ENCODE measurements around the gene CEBPB.

CEBPB gene

GRCh38 chr20:50189681-50190250 is 864 bp upstream of the CEBPB start:
- Histone ChIP-seq H3K4me1 (ENCODE audit: control insufficient read depth, low read depth, low read length) (peaks cover 21% of the 10 kb centered on the region), H3K4me3 (ENCODE audit: low read length) (peak overlapping the region; percentile 56), H3K27ac (ENCODE audit: low read length) (no peak overlapping the region), H3K36me3 (ENCODE audit: control insufficient read depth, low read depth, low read length) (no peaks in the 10 kb centered on the region), H3K27me3 (ENCODE audit: control insufficient read depth, insufficient read depth, low read length) (peaks cover 5% of the 10 kb centered on the region), H3K9ac (ENCODE audit: low read length) (no peak overlapping the region), H3K9me3 (ENCODE audit: control insufficient read depth, low read depth, low read length) (no peaks in the 10 kb centered on the region)

- Histone ChIP-seq H3K27ac (ENCODE audit: low read length) (no peak overlapping the region), H3K4me1 (ENCODE audit: control insufficient read depth, low read depth, low read length) (peaks cover 21% of the 10 kb centered on the region), H3K9me3 (ENCODE audit: control insufficient read depth, low read depth, low read length) (no peaks in the 10 kb centered on the region), H3K27me3 (ENCODE audit: control insufficient read depth, insufficient read depth, low read length) (no peaks in the 10 kb centered on the region), H3K9ac (ENCODE audit: low read length) (peak overlapping the region; percentile 85), H3K36me3 (ENCODE audit: control insufficient read depth, low read depth, low read length) (no peaks in the 10 kb centered on the region), H3K4me3 (ENCODE audit: low read length) (peak overlapping the region; percentile 76)
Observed at GRCh38 chr20:50191065-50191543, 474 bp downstream of the CEBPB start.

DNA sequence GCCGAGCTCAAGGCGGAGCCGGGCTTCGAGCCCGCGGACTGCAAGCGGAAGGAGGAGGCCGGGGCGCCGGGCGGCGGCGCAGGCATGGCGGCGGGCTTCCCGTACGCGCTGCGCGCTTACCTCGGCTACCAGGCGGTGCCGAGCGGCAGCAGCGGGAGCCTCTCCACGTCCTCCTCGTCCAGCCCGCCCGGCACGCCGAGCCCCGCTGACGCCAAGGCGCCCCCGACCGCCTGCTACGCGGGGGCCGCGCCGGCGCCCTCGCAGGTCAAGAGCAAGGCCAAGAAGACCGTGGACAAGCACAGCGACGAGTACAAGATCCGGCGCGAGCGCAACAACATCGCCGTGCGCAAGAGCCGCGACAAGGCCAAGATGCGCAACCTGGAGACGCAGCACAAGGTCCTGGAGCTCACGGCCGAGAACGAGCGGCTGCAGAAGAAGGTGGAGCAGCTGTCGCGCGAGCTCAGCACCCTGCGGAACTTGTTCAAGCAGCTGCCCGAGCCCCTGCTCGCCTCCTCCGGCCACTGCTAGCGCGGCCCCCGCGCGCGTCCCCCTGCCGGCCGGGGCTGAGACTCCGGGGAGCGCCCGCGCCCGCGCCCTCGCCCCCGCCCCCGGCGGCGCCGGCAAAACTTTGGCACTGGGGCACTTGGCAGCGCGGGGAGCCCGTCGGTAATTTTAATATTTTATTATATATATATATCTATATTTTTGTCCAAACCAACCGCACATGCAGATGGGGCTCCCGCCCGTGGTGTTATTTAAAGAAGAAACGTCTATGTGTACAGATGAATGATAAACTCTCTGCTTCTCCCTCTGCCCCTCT is 1.1 kb downstream of the CEBPB start:
- Histone ChIP-seq H3K36me3 (ENCODE audit: control insufficient read depth, low read depth, low read length) (no peaks in the 10 kb centered on the region), H3K27me3 (ENCODE audit: control insufficient read depth, insufficient read depth, low read length) (no peaks in the 10 kb centered on the region), H3K4me3 (ENCODE audit: low read length) (peak overlapping the region; percentile 76), H3K9ac (ENCODE audit: low read length) (peak overlapping the region; percentile 85), H3K4me1 (ENCODE audit: control insufficient read depth, low read depth, low read length) (peaks cover 21% of the 10 kb centered on the region), H3K27ac (ENCODE audit: low read length) (no peak overlapping the region), H3K9me3 (ENCODE audit: control insufficient read depth, low read depth, low read length) (no peaks in the 10 kb centered on the region)

GRCh38 chr20:50192364-50193198 is 2.0 kb downstream of the CEBPB start:
- Histone ChIP-seq H3K36me3 (ENCODE audit: control insufficient read depth, low read depth, low read length) (no peaks in the 10 kb centered on the region), H3K9ac (ENCODE audit: low read length) (peak overlapping the region; percentile 85), H3K27me3 (ENCODE audit: control insufficient read depth, insufficient read depth, low read length) (no peaks in the 10 kb centered on the region), H3K9me3 (ENCODE audit: control insufficient read depth, low read depth, low read length) (no peaks in the 10 kb centered on the region), H3K4me1 (ENCODE audit: control insufficient read depth, low read depth, low read length) (peaks cover 17% of the 10 kb centered on the region), H3K27ac (ENCODE audit: low read length) (no peak overlapping the region), H3K4me3 (ENCODE audit: low read length) (peak overlapping the region; percentile 76)

GRCh38 chr20:50193199-50193835 is 2.7 kb downstream of the CEBPB start:
- peak overlapping the region; percentile 76 for H3K4me3 ChIP-seq (ENCODE audit: low read length)
- no peak overlapping the region for H3K27ac ChIP-seq (ENCODE audit: low read length)
- no peaks in the 10 kb centered on the region for H3K36me3 ChIP-seq (ENCODE audit: control insufficient read depth, low read depth, low read length)
- H3K4me1 ChIP-seq (ENCODE audit: control insufficient read depth, low read depth, low read length) = peaks cover 17% of the 10 kb centered on the region
- H3K9me3 ChIP-seq (ENCODE audit: control insufficient read depth, low read depth, low read length) = no peaks in the 10 kb centered on the region
- H3K9ac ChIP-seq (ENCODE audit: low read length) = peak overlapping the region; percentile 85
- no peaks in the 10 kb centered on the region for H3K27me3 ChIP-seq (ENCODE audit: control insufficient read depth, insufficient read depth, low read length)

- no peak overlapping the region for H3K27ac ChIP-seq (ENCODE audit: low read length)
- no peaks in the 10 kb centered on the region for H3K9me3 ChIP-seq (ENCODE audit: control insufficient read depth, low read depth, low read length)
- no peaks in the 10 kb centered on the region for H3K36me3 ChIP-seq (ENCODE audit: control insufficient read depth, low read depth, low read length)
- H3K4me3 ChIP-seq (ENCODE audit: low read length) = peak overlapping the region; percentile 76
- H3K4me1 ChIP-seq (ENCODE audit: control insufficient read depth, low read depth, low read length) = peaks cover 17% of the 10 kb centered on the region
- no peaks in the 10 kb centered on the region for H3K27me3 ChIP-seq (ENCODE audit: control insufficient read depth, insufficient read depth, low read length)
- H3K9ac ChIP-seq (ENCODE audit: low read length) = no peak overlapping the region
Observed at GRCh38 chr20:50193836-50194421, 3.3 kb downstream of the CEBPB start.

- no peaks in the 10 kb centered on the region for H3K9me3 ChIP-seq (ENCODE audit: control insufficient read depth, low read depth, low read length)
- H3K4me3 ChIP-seq (ENCODE audit: low read length) = no peak overlapping the region
- peaks cover 17% of the 10 kb centered on the region for H3K4me1 ChIP-seq (ENCODE audit: control insufficient read depth, low read depth, low read length)
- no peak overlapping the region for H3K27ac ChIP-seq (ENCODE audit: low read length)
- H3K27me3 ChIP-seq (ENCODE audit: control insufficient read depth, insufficient read depth, low read length) = no peaks in the 10 kb centered on the region
- H3K9ac ChIP-seq (ENCODE audit: low read length) = no peak overlapping the region
- H3K36me3 ChIP-seq (ENCODE audit: control insufficient read depth, low read depth, low read length) = no peaks in the 10 kb centered on the region
Observed at GRCh38 chr20:50194422-50194830, 3.8 kb downstream of the CEBPB start.

GRCh38 chr20:50194831-50195523 is 4.3 kb downstream of the CEBPB start:
- no peaks in the 10 kb centered on the region for H3K27me3 ChIP-seq (ENCODE audit: control insufficient read depth, insufficient read depth, low read length)
- no peaks in the 10 kb centered on the region for H3K36me3 ChIP-seq (ENCODE audit: control insufficient read depth, low read depth, low read length)
- no peak overlapping the region for H3K27ac ChIP-seq (ENCODE audit: low read length)
- no peak overlapping the region for H3K9ac ChIP-seq (ENCODE audit: low read length)
- H3K4me3 ChIP-seq (ENCODE audit: low read length) = no peak overlapping the region
- H3K9me3 ChIP-seq (ENCODE audit: control insufficient read depth, low read depth, low read length) = no peaks in the 10 kb centered on the region
- H3K4me1 ChIP-seq (ENCODE audit: control insufficient read depth, low read depth, low read length) = peaks cover 17% of the 10 kb centered on the region

DNA sequence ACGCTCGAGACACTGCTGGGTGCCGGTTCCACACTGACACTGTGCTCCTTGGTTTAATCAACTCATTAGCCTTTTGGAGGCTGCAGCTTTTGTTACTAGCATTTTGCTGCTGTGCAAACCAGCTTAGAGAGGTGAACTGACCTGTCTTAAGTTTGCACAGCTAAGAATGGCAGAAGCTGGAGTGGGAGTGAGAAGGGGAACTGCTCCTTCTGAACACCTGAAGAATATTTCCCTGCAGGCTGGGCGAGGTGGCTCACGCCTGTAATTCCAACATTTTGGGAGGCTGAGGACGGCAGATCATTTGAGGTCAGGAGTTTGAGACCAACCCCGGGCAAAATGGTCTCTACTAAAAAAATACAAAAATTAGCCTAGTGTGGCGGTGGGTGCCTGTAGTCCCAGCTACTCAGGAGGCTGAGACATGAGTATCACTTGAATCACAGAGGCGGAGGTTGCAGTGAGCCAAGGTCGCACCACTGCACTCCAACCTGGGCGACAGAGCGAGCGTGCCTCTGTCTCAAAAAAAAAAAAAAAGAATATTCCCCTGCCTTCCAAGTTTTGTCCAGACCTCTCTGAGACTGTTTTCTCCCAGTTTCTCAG is 5.0 kb downstream of the CEBPB start:
- H3K9me3 ChIP-seq (ENCODE audit: control insufficient read depth, low read depth, low read length) = no peaks in the 10 kb centered on the region
- H3K4me3 ChIP-seq (ENCODE audit: low read length) = no peak overlapping the region
- no peak overlapping the region for H3K9ac ChIP-seq (ENCODE audit: low read length)
- peaks cover 17% of the 10 kb centered on the region for H3K4me1 ChIP-seq (ENCODE audit: control insufficient read depth, low read depth, low read length)
- H3K27ac ChIP-seq (ENCODE audit: low read length) = no peak overlapping the region
- H3K36me3 ChIP-seq (ENCODE audit: control insufficient read depth, low read depth, low read length) = no peaks in the 10 kb centered on the region
- H3K27me3 ChIP-seq (ENCODE audit: control insufficient read depth, insufficient read depth, low read length) = no peaks in the 10 kb centered on the region

DNA sequence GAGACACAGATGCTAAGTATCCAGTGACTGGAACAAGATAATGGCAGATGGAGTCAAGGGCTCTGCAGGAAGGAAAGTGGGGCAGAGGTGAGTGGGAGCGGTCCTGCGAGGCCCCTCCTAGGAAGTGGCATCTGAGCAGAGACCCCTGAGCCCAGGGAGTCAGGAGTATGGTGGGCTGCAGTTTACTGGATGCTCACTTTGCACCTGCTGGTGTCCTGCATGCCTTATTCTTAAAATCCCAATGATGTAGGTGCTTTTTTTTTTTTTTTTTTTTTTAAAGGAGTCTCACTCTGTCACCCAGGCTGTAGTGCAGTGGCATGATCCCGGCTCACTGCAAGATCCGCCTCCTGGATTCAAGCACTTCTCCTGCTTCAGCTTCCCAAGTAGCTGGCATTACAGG is 5.6 kb downstream of the CEBPB start:
- H3K4me1 ChIP-seq (ENCODE audit: control insufficient read depth, low read depth, low read length) = peaks cover 17% of the 10 kb centered on the region
- H3K27ac ChIP-seq (ENCODE audit: low read length) = no peak overlapping the region
- no peak overlapping the region for H3K4me3 ChIP-seq (ENCODE audit: low read length)
- H3K36me3 ChIP-seq (ENCODE audit: control insufficient read depth, low read depth, low read length) = no peaks in the 10 kb centered on the region
- no peaks in the 10 kb centered on the region for H3K27me3 ChIP-seq (ENCODE audit: control insufficient read depth, insufficient read depth, low read length)
- H3K9ac ChIP-seq (ENCODE audit: low read length) = no peak overlapping the region
- H3K9me3 ChIP-seq (ENCODE audit: control insufficient read depth, low read depth, low read length) = no peaks in the 10 kb centered on the region

All from iPS-18a (cell line).